Occipital lobe (tissue), 2 donors: ENCODE measurements around the gene HPGD. TPM values are rescaled to one million over a fixed set of nuclear protein-coding genes. Genes with fewer than 3 reads are reported as not detected.
"Not testable (repeated sequence)": the region's sequence is repeated elsewhere in the genome, so short reads cannot be mapped to it uniquely, and the experiment has no call there.

Experiments used
- DNase-seq: peaks from one replicate; lab custom pipeline; 2025; lab: John Stamatoyannopoulos, UW
- total RNA-seq: library from RNA; depleted of rRNA; stranded (reverse); fragments of >200 nt; gene quantifications from one replicate; pipeline ENCODE4 v1.2.3, GENCODE V29; 2014

Gene HPGD
- total RNA-seq, 1 donor from 2014 or later: 4.2 TPM

DNA sequence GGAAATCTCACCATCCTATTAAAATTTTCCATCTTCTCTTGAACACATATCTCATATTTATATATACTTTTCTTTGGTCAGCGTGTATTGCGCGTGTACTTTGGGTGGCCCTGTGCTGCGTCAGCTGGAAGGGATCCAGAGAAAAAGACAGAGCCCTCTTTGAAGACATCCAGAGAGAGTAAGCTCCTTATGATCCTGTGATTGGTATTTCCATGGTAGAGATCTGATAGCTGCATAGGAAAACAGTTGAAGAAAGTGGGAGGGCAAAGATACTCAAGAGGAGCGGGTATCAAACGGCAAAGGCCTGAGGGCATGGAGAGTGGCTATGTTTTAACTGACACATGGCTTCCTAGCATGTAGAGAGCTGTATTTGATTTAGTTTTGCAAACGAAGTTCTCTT, 4.4 kb upstream of the HPGD start:
- DNase-seq: no peak

DNA sequence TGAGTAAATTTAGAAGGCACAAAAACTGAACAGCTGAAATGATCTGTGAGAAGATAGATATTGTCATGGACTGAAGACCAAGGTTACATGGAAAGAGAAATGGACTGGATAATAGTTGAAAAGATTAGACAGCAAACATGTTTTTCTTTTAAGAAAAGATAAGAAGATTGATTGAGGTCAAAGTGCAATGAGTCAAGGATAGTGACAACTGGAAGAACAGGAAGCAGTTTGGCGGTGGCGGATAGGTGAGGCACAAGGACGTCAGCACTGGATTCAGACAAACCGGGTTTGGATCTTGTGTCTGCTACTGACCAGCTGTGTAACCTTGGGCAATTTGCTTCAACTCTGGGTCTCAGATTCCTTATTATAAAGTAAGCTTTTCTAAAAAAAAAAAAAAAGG, 2.0 kb upstream of the HPGD start:
- DNase-seq: no peak

DNA sequence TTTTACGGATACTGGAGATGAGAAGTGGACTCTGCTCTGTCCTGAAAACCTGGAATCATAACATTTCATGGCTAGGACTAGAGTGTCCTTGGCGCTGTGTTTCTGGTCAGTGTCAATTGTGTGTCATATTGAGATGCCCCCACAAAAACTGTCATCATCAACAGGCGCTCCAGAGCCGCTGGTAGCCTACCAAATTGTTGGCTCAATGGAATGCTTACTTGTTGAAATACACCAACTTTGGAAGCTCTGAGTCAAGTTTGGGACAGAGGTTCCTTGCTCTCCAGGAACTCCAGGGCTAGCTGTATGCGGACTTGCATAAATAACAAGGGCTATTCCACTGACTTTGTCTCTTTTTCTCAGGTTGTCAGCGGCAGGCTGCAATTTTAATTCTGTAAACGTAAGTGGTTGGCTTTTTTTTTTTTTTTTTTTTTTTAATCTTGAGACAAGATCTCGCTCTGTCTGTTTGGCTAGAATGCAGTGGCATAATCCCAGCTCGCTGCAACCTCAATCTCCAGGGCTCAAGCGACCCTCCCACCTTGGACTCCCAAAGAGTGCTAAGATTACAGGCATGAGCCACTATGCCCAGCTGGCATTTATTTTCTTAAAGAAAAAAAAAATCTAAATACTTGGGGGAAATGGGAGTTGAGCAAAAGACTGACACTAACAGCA, 871 bp upstream of the HPGD start:
- DNase-seq: no peak

DNA sequence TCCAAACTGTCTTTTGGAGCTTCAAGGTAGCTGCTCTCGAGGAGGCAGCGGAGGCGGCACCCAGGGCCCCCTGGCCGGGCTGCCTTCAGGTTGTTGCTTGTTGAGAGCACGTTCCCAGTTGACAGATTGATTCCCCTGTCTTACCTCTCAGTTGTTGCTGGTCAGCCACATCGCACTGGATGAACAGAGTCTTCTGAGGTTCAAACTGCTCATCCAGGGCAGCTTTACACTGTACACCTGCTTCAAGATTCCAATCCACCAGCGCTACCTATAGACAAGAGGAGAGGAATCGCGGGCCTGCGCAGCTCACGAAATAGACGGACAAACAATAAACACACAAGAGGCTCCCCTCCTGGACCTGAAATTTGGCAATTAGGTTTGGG, 497 bp downstream of the HPGD start:
- no peak for DNase-seq

DNA sequence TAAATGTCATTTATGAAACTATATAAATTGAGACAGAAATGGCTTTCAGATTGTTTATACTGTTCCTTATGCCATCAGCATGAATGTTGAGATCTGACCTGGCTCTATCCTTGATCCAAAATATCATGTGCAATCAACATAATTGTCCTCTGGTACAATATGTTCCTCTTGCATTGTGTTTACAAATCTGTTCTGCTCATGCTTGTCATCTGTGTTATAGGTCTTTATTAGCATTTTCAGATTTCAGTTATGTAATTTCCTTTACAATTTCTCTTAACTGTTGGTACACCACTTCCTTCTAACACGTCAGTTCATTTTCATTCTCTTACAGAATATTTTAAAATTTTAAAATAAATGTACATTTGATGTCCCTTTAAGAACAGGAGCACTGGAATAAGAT, 1.6 kb downstream of the HPGD start:
- DNase-seq: no peak

DNA sequence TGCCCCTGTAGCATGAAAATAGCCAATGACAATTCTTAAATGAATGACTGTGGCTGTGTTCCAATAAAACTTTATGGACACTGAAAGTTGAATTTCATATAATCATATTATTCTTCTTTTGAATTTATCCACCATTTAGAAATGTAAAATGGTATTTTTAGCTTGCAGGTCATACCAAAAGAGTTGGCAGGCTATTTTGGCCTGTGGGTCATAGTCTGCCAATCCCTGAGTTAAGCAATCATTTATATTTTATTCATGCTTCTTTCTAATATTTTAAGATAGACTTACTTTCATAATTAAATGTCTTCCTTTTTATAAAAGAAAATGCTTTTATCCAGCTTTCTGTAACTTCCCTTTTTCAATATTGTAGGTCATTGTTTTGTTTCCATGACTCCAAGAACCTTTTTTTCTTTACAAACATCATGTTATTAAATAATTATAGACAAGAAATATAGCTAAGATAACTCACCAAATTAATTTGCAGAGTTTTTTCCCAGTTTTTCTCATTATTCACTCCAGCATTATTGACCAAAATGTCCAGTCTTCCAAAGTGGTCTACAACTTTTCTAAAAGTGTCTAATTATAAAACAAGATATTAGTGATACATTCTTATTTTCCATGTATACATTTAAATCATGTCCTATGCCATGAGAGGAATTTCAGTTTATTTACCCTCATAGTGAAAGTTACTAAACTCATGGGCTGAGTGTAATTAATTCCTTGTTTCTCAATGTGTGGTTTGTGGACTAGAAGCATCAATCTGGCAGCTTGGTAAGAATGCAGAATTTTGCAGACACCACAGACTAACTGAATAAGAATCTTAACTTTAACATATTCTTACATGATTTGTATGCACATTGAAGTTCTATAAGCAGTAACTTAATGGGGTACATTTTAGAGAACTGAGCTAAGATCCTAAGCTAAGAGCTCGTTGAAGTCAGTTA, 4.5 kb downstream of the HPGD start:
- DNase-seq: no peak

DNA sequence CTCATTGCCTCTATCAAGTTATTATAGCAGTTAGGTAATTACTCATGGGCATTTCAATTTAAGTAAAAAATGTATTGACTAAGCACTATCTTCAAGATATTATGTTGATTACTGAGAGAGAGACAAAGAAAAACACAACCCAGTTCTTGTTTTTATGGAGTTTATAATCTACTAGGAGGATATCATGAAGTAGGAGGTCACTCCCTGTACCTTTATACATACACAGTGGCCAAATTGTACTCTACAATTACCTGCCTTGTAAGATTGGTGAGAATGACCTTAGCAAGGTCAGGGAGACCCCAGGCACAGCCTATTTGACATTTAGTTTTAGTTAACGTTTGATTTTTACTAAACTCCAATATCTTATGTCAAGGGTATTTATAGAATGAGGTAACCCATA, 5.5 kb downstream of the HPGD start:
- DNase-seq: no peak

DNA sequence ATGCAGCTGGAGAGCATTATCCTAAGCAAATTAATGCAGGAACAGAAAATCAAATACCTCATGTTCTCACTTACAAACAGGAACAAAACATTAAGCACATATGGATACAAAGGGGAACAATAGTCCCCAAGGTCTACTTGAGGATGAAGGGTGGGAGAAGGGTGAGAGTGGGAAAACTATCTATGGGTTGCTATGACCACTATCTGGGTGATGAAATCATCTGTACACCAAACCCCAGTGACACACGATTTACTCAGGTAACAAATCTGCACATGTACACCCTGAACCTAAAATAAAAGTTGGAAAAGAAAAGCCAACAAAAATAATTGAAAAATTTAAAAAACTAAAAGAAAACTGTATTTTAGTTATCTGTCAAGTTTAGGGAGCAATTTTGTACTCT, 5.9 kb downstream of the HPGD start:
- DNase-seq: no peak

DNA sequence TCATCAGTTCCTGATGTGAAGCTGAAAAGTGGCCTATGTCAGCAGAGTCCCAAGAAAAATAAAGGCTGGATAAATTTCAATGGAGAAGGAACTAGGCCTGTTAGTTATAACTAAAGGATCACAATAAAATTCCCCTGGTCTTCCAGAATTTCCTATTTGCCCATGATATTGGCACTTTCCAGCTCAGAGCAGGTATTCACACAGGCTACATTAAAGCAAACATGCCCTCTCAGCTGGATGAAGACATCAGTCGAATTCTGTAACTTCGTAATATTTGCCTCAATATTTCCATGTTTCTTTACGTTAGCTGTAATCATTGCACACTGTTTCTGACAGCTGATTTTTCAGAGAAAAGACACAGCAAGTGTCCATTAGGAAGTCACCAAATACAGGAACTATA, 9.5 kb downstream of the HPGD start:
- no peak for DNase-seq

DNA sequence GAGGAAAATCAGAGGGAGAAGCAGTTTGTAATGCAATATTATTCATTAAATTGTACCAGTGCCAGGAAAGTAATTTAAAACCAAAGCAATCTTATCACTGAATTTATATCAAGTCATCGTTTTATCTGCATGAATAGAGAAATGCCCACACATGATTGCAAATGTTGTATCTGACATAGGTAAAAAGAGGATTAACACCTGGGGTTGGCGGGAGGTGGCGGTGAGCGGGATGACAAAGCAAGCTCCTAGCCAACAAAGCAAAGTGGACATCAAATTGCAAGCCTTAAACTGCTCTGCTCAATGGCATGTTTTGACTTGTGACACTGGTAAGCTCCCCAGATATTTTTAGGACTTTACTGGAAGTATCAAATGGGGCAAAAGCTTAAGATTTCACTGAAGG, 16.4 kb downstream of the HPGD start:
- DNase-seq: no peak

DNA sequence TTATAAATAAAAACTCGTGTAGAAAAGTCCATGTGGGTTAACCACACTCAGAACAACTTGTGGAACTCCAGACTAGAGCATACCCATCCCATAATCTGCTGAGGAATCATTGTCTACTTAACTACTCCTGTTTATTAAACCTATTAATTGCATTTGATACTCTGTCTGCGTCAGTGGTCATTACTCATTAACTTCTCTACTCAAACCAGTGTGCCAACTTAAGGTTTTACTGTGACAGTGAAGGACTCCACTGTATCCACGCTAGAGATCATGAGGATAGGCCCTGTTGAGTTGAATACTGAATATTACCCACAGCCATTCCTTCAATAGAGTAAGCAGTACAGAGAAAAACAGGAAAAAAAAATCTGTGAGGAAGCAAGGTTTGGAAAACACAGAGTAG, 17.3 kb downstream of the HPGD start:
- DNase-seq: no peak

DNA sequence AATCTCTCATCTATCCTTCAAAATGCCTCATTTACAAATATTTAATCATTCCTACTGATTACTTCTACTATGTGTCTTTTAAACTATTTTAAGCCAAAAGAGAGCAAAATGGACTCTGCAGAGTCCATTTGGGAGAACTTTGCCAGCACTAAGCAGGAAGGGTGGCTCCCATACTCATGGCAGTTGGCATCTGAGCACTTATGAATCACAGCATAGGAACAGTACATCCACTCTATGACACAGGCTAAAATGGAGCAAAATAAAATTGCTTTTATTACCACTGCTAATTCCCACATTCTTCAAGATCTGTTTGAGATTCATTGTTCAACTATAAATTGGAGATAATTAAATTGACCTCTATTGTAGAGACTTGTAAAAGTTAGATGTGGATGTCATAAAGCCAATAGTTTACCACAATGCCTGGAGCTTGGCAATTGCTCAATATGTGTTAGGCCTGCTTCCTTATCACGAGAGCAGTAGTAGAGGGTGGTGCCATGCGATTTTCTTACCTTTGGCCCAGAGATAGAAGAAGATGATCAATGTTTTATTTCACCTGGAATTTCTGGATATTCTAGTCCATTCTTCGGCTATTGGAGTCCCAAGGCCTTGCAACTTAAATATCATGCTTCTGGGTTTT, 19.1 kb downstream of the HPGD start:
- no peak for DNase-seq

DNA sequence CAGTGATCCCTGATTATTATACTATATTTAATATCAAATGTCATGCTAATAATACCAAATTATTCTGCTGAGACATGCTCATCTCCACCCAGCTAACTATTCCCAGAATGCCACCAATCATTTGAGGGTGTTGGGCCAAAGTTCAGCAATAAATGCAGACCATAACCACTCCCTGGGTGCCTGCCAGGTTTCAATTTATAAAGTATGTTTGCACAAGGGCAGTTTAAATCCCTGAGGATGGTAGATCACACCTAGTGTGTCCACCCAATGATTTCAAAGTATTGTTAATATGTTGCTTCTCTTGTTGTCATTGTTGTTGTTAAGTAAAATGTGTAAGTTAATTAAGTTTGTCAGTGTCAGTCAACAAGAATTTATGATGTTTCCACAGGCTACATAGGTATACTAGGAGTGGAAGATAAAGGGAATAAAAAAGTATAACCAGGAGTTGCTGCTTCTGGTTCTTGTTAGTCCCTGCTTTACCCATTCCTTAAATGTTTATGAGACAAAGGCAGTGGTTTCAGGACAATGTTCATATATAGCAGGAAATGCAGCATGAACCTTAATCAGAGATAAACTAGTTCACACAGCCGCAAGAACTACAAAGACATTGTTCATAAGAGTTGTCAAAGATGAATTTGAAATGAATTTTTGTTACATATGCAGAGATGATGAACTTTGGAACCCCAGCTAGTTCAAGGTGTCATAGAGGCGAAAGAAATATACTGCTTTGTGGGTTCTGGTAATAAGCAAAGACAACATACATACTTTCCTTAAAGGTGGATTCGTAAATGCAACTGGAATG, 25.5 kb downstream of the HPGD start:
- DNase-seq: no peak

DNA sequence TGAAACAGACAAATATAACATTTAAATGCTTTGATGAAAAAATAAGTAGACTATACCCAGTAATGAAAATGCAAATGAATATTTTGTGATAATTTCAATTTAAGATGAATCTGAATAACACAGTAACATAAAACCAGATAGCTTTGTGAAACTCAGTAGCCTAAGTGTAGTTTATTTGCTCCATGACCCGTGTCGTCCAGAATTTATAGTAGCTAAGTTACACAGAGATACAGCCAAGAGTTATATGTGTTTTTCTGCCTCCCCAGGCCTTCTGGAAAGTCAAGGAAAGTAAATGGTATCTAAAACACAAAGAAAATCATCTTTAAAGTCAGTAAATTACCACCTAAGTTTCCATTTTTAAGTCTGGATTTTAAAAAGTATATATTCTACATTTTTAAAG, 26.7 kb downstream of the HPGD start:
- no peak for DNase-seq

DNA sequence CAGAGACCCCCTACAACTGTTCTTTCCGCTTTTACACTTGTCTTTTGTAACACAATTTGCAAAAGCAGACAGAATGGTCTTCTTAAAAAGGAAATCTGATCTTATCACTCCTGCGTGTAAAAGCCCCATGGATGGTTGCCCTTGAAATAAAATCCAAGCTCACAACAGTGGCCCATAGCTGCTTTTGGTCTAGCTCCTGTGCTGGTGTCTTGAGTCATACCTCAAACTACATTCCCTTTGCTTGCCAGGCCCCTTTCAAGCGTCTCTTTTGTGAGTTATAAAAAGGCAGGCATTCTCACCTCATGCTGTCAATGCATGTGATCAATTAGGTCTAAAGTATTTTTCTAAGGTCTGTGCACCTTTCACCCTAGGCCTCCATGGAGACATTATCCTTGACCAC, 27.6 kb downstream of the HPGD start:
- DNase-seq: no peak

DNA sequence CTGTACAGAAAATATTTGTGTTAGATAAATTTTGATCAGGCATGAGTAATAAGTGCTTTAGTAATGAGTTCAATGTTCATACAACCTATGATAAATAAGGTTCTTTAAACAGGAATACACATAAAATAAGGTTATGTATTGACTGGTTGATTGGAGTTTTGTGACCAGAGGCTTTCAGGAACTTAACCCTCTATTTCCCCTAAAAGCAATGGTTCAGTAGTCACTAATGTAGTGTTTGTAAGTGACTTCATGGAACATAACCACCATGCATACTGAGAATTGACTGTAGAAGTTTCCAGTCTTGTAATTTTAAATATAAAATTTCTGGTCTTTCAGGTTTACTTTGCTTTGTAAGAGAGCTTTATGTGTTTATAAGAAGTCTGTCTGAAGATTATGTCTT, 28.1 kb downstream of the HPGD start:
- no peak for DNase-seq

DNA sequence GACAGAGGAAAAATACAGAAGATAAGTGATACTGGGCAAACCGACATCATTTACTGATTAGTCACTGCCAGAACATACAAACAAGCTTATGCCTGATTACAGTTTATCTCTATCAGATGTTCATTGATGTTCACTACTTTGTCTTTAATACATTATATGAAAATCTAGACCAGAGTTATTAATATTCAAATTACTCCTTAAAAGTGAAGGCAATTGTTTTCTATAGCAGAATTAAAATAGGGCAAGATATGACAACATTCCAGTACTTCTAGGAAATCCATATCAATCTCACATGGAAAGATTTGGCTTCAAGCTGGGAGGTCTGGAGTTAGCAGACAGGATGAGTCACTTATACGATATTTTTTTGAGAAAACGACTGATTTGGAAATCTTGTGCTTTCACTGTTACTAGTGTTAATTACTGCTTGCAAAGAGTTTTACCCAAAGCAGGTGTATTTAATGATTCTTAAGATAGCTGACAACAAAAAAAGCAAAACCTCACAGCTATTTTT, 31.8 kb downstream of the HPGD start:
- no peak for DNase-seq

DNA sequence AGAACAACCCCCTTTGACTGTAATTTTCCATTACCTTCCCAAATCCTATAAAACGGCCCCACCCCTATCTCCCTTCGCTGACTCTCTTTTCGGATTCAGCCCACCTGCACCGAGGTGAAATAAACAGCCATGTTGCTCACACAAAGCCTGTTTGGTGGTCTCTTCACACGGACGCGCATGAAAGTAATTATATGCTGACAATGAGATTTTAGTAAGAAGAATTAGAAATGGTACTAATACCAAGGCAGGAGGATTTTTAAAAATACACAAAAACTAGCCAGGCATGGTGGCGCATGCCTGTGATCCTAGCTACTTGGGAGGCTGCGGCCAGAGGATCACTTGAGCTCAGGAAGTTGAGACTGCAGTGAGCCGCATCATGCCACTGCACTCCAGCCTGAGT, 33.9 kb downstream of the HPGD start:
- DNase-seq: not testable (repeated sequence)

DNA sequence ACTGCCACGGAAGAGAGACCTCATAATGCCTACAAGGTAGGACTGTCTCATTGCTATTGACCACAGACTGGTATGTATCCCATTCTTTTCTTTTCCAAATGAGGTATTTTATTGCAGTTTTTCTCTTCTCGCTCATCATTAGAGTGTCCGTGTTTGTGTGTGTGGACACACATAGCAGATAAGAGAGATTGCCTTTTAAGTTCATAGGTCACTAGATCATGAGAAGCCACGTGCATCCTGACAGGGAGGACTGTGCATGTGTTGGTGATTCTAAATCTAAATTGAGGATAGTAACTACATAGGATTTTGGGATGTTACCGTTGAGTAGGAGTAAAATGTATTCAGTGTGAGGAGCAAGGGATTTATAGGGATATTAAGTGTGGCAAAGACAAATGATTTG, 37.3 kb downstream of the HPGD start:
- DNase-seq: no peak

DNA sequence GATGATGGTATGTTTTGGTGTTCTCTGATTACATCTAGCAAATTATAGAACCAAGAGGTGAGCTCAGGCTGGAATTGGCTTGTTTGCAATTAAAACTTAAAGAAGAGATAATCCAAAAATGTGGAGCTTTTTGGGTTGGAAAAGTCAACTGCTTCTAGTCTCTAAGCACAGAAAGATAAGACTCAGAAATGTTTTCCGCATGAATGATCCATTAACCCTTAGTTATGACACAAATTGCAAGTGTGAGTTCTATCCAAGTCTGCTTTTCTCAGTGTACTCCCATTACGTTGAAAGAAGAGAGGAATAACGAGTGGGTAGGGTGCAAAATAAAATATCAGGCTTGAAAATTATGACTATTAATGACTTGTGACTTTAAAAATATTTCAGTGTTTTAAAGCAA, 38.5 kb downstream of the HPGD start:
- DNase-seq: no peak

DNA sequence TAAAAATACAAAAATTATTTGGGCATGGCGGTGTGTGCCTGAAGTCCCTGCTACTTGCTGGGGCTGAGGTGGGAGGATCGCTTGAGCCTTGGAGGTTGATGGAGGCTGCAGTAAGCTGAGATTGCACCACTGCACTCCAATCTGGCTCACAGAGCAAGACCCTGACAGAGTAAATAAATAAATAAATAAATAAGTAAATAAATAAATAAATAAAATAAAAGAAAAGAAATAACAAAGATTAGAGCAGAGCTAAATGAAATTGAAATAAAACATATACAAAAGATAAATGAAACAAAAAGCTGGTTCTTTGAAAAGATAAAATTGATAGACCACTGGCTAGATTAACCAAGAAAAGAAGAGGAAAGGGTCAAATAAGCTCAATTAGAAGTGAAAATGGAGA, 43.1 kb downstream of the HPGD start:
- DNase-seq: no peak

DNA sequence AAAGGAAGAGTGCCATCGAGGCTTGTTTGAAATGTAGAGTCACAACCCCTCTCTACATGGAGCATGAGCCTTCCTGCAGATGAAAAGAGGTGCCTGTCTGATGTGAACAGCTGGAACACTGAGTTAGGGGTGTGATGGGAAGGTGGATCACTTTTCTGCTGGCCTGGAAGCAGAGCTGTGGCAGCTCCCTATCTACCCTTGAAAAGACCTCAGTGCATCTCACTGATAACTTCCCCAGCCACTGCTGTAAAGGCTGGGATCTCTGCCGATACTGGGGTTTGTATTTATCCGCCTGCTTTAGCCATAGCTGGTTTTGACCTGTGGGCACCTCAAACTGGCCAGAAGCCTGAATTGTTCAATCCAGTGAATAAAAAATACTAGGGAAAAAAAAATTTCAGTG, 46.8 kb downstream of the HPGD start:
- no peak for DNase-seq
